Measurements from ENCODE around the gene CLDN14.

The CLDN14 gene

GRCh38 chr21:36508948-36509347, 29.0 kb upstream of the CLDN14 start:
- Histone ChIP-seq H3K36me3 (ENCODE audit: low read depth) (no peaks in the 10 kb centered on the region), H3K9me3 (ENCODE audit: severe bottlenecking) (no peaks in the 10 kb centered on the region), H3K4me3 (ENCODE audit: severe bottlenecking) (no peak overlapping the region), H3K27me3 (ENCODE audit: insufficient read depth, poor library complexity, severe bottlenecking) (no peaks in the 10 kb centered on the region), H3K27ac (ENCODE audit: poor library complexity, severe bottlenecking) (no peak overlapping the region), H3K4me1 (ENCODE audit: insufficient read depth, poor library complexity, severe bottlenecking) (peaks cover 8% of the 10 kb centered on the region)
- TF ChIP-seq CTCF (IDR thresholded peaks at IDR 0.05; ENCODE audit: poor library complexity, severe bottlenecking): no peak
- DNase-seq (ENCODE audit: low spot score) (no peak), ATAC-seq (ENCODE audit: low read depth) (no peak)

GRCh38 chr21:36507397-36508018, 27.6 kb upstream of the CLDN14 start:
- H3K4me3 ChIP-seq (ENCODE audit: severe bottlenecking): no peak overlapping the region
- no peaks in the 10 kb centered on the region for H3K27me3 ChIP-seq (ENCODE audit: insufficient read depth, poor library complexity, severe bottlenecking)
- DNase-seq (ENCODE audit: low spot score) (no peak), ATAC-seq (ENCODE audit: low read depth) (no peak)
- no peaks in the 10 kb centered on the region for H3K9me3 ChIP-seq (ENCODE audit: severe bottlenecking)
- peaks cover 8% of the 10 kb centered on the region for H3K4me1 ChIP-seq (ENCODE audit: insufficient read depth, poor library complexity, severe bottlenecking)
- no peak overlapping the region for H3K27ac ChIP-seq (ENCODE audit: poor library complexity, severe bottlenecking)
- no peaks in the 10 kb centered on the region for H3K36me3 ChIP-seq (ENCODE audit: low read depth)
- no peak for TF ChIP-seq CTCF (IDR thresholded peaks at IDR 0.05; ENCODE audit: poor library complexity, severe bottlenecking)

- Histone ChIP-seq H3K27ac (ENCODE audit: poor library complexity, severe bottlenecking) (no peak overlapping the region), H3K4me1 (ENCODE audit: insufficient read depth, poor library complexity, severe bottlenecking) (peaks cover 8% of the 10 kb centered on the region), H3K36me3 (ENCODE audit: low read depth) (no peaks in the 10 kb centered on the region), H3K27me3 (ENCODE audit: insufficient read depth, poor library complexity, severe bottlenecking) (no peaks in the 10 kb centered on the region), H3K9me3 (ENCODE audit: severe bottlenecking) (no peaks in the 10 kb centered on the region), H3K4me3 (ENCODE audit: severe bottlenecking) (no peak overlapping the region)
- ATAC-seq (ENCODE audit: low read depth) (no peak), DNase-seq (ENCODE audit: low spot score) (no peak)
- no peak for TF ChIP-seq CTCF (IDR thresholded peaks at IDR 0.05; ENCODE audit: poor library complexity, severe bottlenecking)
Observed at GRCh38 chr21:36506482-36506881, 26.6 kb upstream of the CLDN14 start.

GRCh38 chr21:36504067-36505058, 24.4 kb upstream of the CLDN14 start:
- peaks cover 12% of the 10 kb centered on the region for H3K4me1 ChIP-seq (ENCODE audit: insufficient read depth, poor library complexity, severe bottlenecking)
- no peak overlapping the region for H3K4me3 ChIP-seq (ENCODE audit: severe bottlenecking)
- no peaks in the 10 kb centered on the region for H3K9me3 ChIP-seq (ENCODE audit: severe bottlenecking)
- no peaks in the 10 kb centered on the region for H3K36me3 ChIP-seq (ENCODE audit: low read depth)
- TF ChIP-seq CTCF (IDR thresholded peaks at IDR 0.05; ENCODE audit: poor library complexity, severe bottlenecking): peak; percentile 95
- ATAC-seq (ENCODE audit: low read depth) (no peak), DNase-seq (ENCODE audit: low spot score) (no peak)
- no peaks in the 10 kb centered on the region for H3K27me3 ChIP-seq (ENCODE audit: insufficient read depth, poor library complexity, severe bottlenecking)
- no peak overlapping the region for H3K27ac ChIP-seq (ENCODE audit: poor library complexity, severe bottlenecking)

Data from RWPE2 (cell line).